Measurements from ENCODE around the gene NUCKS1.

Gene NUCKS1

DNA sequence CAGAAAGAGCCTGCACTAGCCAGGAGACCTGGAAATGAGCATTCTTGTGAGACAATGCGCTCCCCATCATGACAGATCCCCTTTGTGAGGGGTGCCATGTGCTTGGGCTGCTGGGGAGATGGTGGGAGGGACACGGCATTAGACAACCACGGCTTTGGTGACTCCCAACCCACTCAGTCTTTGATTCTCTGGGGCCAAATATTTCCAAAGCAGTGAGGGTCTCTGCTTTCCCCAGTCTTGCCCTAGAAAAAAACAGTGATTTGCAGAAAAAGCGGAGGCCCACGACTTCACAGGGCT is 79.9 kb downstream of the NUCKS1 start:
- Histone ChIP-seq H3K27me3 (ENCODE audit: insufficient read depth, low read length) (no peaks in the 10 kb centered on the region; the same call in 1 of the 2 replicates), H3K79me2 (ENCODE audit: insufficient read depth, low read length) (no peaks in the 10 kb centered on the region), H3F3A (ENCODE audit: insufficient read depth, low read length) (no peaks in the 10 kb centered on the region), H3K9me3 (ENCODE audit: low read length) (no peaks in the 10 kb centered on the region), H3K9me2 (ENCODE audit: low read depth, low read length) (no peaks in the 10 kb centered on the region), H3K4me3 (ENCODE audit: low read depth, low read length, poor library complexity, severe bottlenecking) (no peak overlapping the region), H3K27ac (ENCODE audit: low read depth, low read length, poor library complexity, severe bottlenecking) (no peak overlapping the region), H2AFZ (ENCODE audit: low read length) (no peak overlapping the region), H3K4me1 (ENCODE audit: insufficient read depth, low read length, severe bottlenecking) (peaks cover 12% of the 10 kb centered on the region), H3K36me3 (ENCODE audit: insufficient read depth, low read length) (no peaks in the 10 kb centered on the region), H3K4me2 (ENCODE audit: low read length) (no peak overlapping the region), H3K9ac (ENCODE audit: low read length) (no peak overlapping the region), H4K20me1 (ENCODE audit: insufficient read depth, low read length) (no peaks in the 10 kb centered on the region)
- no peak for TF ChIP-seq EZH2 (IDR thresholded peaks at IDR 0.05; ENCODE audit: borderline replicate concordance, low read length)
- TF ChIP-seq, protein P1, sequence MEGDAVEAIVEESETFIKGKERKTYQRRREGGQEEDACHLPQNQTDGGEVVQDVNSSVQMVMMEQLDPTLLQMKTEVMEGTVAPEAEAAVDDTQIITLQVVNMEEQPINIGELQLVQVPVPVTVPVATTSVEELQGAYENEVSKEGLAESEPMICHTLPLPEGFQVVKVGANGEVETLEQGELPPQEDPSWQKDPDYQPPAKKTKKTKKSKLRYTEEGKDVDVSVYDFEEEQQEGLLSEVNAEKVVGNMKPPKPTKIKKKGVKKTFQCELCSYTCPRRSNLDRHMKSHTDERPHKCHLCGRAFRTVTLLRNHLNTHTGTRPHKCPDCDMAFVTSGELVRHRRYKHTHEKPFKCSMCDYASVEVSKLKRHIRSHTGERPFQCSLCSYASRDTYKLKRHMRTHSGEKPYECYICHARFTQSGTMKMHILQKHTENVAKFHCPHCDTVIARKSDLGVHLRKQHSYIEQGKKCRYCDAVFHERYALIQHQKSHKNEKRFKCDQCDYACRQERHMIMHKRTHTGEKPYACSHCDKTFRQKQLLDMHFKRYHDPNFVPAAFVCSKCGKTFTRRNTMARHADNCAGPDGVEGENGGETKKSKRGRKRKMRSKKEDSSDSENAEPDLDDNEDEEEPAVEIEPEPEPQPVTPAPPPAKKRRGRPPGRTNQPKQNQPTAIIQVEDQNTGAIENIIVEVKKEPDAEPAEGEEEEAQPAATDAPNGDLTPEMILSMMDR (IDR thresholded peaks at IDR 0.05; ENCODE audit: low read length): no peak

DNA sequence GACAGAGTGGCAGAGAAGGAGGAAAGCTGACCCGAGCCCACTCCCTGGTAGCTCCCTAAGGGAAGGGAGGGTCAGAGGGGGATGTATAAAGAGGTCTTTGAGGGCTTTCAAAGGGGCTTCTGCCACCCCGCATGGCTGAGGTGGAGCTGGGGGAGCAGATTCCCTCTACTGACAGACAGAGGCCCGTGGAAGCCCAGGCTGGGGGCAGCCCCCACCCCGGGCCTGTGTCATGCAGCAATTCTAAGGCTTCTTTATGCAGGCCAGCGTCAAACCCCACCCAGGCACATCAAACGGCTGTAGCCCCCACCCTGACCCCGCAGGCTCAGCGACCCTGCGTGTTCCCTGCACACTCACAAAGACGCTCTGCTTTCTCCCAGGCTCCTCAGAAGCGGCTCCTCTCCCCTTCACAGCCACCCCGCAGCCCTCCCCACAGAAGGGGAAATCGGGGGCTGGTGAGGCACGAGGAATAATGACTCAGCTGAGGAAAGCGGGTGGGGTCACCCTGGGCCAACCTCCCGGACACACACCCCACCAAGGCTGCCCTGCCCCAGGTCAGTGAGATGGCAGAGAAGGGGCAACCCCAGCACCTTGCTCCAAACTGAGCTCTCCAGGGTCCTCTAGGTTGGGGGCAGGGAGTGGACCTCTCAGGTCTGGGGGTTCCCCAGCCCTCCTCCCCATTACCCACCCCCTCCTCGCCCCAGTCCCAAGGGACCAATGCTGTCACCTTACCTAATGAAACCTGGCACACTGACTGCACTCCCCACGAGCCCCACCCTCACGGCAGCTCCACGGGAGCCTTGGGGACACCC is 80.4 kb downstream of the NUCKS1 start:
- peaks cover 4% of the 10 kb centered on the region; the same call in 1 of the 2 replicates for H3K27me3 ChIP-seq (ENCODE audit: insufficient read depth, low read length)
- no peaks in the 10 kb centered on the region for H3K36me3 ChIP-seq (ENCODE audit: insufficient read depth, low read length)
- H4K20me1 ChIP-seq (ENCODE audit: insufficient read depth, low read length): no peaks in the 10 kb centered on the region
- H3K79me2 ChIP-seq (ENCODE audit: insufficient read depth, low read length): no peaks in the 10 kb centered on the region
- H3K9me2 ChIP-seq (ENCODE audit: low read depth, low read length): no peaks in the 10 kb centered on the region
- peaks cover 12% of the 10 kb centered on the region for H3K4me1 ChIP-seq (ENCODE audit: insufficient read depth, low read length, severe bottlenecking)
- H3K9ac ChIP-seq (ENCODE audit: low read length): no peak overlapping the region
- no peaks in the 10 kb centered on the region for H3K9me3 ChIP-seq (ENCODE audit: low read length)
- H3K4me3 ChIP-seq (ENCODE audit: low read depth, low read length, poor library complexity, severe bottlenecking): no peak overlapping the region
- H2AFZ ChIP-seq (ENCODE audit: low read length): no peak overlapping the region
- H3K27ac ChIP-seq (ENCODE audit: low read depth, low read length, poor library complexity, severe bottlenecking): no peak overlapping the region
- H3F3A ChIP-seq (ENCODE audit: insufficient read depth, low read length): no peaks in the 10 kb centered on the region
- H3K4me2 ChIP-seq (ENCODE audit: low read length): no peak overlapping the region
- no peak for TF ChIP-seq EZH2 (IDR thresholded peaks at IDR 0.05; ENCODE audit: borderline replicate concordance, low read length)
- TF ChIP-seq, protein P1 (IDR thresholded peaks at IDR 0.05; ENCODE audit: low read length): no peak

GRCh38 chr1:205668951-205669340 is 81.0 kb downstream of the NUCKS1 start:
- Histone ChIP-seq H3K9ac (ENCODE audit: low read length) (no peak overlapping the region), H4K20me1 (ENCODE audit: insufficient read depth, low read length) (no peaks in the 10 kb centered on the region), H3F3A (ENCODE audit: insufficient read depth, low read length) (no peaks in the 10 kb centered on the region), H3K4me1 (ENCODE audit: insufficient read depth, low read length, severe bottlenecking) (peaks cover 12% of the 10 kb centered on the region), H3K27ac (ENCODE audit: low read depth, low read length, poor library complexity, severe bottlenecking) (no peak overlapping the region), H3K27me3 (ENCODE audit: insufficient read depth, low read length) (peaks cover 6% of the 10 kb centered on the region; the same call in 1 of the 2 replicates), H3K9me3 (ENCODE audit: low read length) (no peaks in the 10 kb centered on the region), H3K36me3 (ENCODE audit: insufficient read depth, low read length) (no peaks in the 10 kb centered on the region), H3K4me2 (ENCODE audit: low read length) (no peak overlapping the region), H3K79me2 (ENCODE audit: insufficient read depth, low read length) (no peaks in the 10 kb centered on the region), H3K9me2 (ENCODE audit: low read depth, low read length) (no peaks in the 10 kb centered on the region), H2AFZ (ENCODE audit: low read length) (no peak overlapping the region), H3K4me3 (ENCODE audit: low read depth, low read length, poor library complexity, severe bottlenecking) (no peak overlapping the region)
- no peak for TF ChIP-seq EZH2 (IDR thresholded peaks at IDR 0.05; ENCODE audit: borderline replicate concordance, low read length)
- TF ChIP-seq, protein P1 (IDR thresholded peaks at IDR 0.05; ENCODE audit: low read length): no peak

Data from OCI-LY1 (cell line).